GM18519 (cell line): ENCODE results near the gene PTPRE.
"Not testable (repeated sequence)": the region's sequence is repeated elsewhere in the genome, so short reads cannot be mapped to it uniquely, and the experiment has no call there.

ENCODE experiments used
- ATAC-seq: cut with Tn5 transposase; IDR thresholded peaks from one replicate; pipeline ENCODE4 v1.9.1; 2021; ENCODE audit warnings: mild to moderate bottlenecking, moderate library complexity; ENCODE audit not compliant: unreplicated experiment, low FRiP score

The PTPRE gene

GRCh38 chr10:128083191-128083895, 176.4 kb downstream of the PTPRE start:
- ATAC-seq: no peak

- no peak for ATAC-seq
Measured at GRCh38 chr10:128084364-128084763, 177.5 kb downstream of the PTPRE start.

GRCh38 chr10:128084991-128085390, 178.1 kb downstream of the PTPRE start:
- no peak for ATAC-seq

GRCh38 chr10:128086003-128086863, 179.3 kb downstream of the PTPRE start:
- ATAC-seq: no peak

GRCh38 chr10:128087146-128087883, 180.4 kb downstream of the PTPRE start:
- ATAC-seq: no peak

GRCh38 chr10:128087884-128088709, 181.2 kb downstream of the PTPRE start:
- no peak for ATAC-seq

GRCh38 chr10:128091636-128092210, 184.8 kb downstream of the PTPRE start:
- ATAC-seq: no peak

GRCh38 chr10:128092454-128092853, 185.6 kb downstream of the PTPRE start:
- ATAC-seq: no peak

- not testable (repeated sequence) for ATAC-seq
Measured at GRCh38 chr10:128094596-128094995, 187.7 kb downstream of the PTPRE start.

GRCh38 chr10:128095027-128095752, 188.3 kb downstream of the PTPRE start:
- ATAC-seq: no peak

- no peak for ATAC-seq
Measured at GRCh38 chr10:128095753-128096469, 189.0 kb downstream of the PTPRE start.

- no peak for ATAC-seq
Measured at GRCh38 chr10:128096486-128097199, 189.7 kb downstream of the PTPRE start.

GRCh38 chr10:128097783-128098182, 190.9 kb downstream of the PTPRE start:
- ATAC-seq: no peak

GRCh38 chr10:128098631-128099030, 191.7 kb downstream of the PTPRE start:
- ATAC-seq: no peak

- ATAC-seq: no peak
Measured at GRCh38 chr10:128099901-128100300, 193.0 kb downstream of the PTPRE start.

GRCh38 chr10:128101901-128102300, 195.0 kb downstream of the PTPRE start:
- no peak for ATAC-seq

GRCh38 chr10:128102480-128103228, 195.8 kb downstream of the PTPRE start:
- no peak for ATAC-seq
